Left ventricle myocardium inferior (tissue), 1 donor: ENCODE results near the gene KIF26A. TPM values are rescaled to one million over a fixed set of nuclear protein-coding genes. Genes with fewer than 3 reads are reported as not detected.

Source experiments
- DNase-seq: peaks from one replicate; pipeline ENCODE4 v3.0.0-alpha.2; 2020
- H3K27ac ChIP-seq: fragments of 200-600 bp; replicated peaks from 2 replicates; pipeline ENCODE4 v1.8.0; 2021
- H3K27me3 ChIP-seq: fragments of 200-600 bp; 2 replicates; pipeline ENCODE4 v1.8.0; 2021; ENCODE audit warnings: low read depth
- H3K36me3 ChIP-seq: fragments of 200-600 bp; 2 replicates; pipeline ENCODE4 v1.8.0; 2021
- H3K4me1 ChIP-seq: fragments of 200-600 bp; 2 replicates; pipeline ENCODE4 v1.8.0; 2021
- H3K4me3 ChIP-seq: fragments of 200-600 bp; 2 replicates; pipeline ENCODE4 v1.8.0; 2021; ENCODE audit warnings: mild to moderate bottlenecking, moderate library complexity
- H3K9me3 ChIP-seq: fragments of 200-600 bp; replicated peaks from 2 replicates; pipeline ENCODE4 v1.8.0; 2021
- CTCF ChIP-seq: fragments of 200-600 bp; IDR thresholded peaks from 2 replicates; pipeline ENCODE4 v1.8.0; 2021; ENCODE audit warnings: antibody characterized with exemption, mild to moderate bottlenecking, borderline replicate concordance
- intact Hi-C: fragments of 100-400 bp; cut with micrococcal nuclease; formaldehyde crosslinking; loops from one replicate; pipeline ENCODE4 v1.11.0; 2022
- microRNA-seq: library from miRNA; unstranded; fragments of <30 nt; microRNA quantifications from one replicate; pipeline ENCODE4 v1.2.0, GENCODE V29; 2020
- total RNA-seq: library from RNA; stranded (reverse); fragmentation: NEBNext Ultra II Directional; extraction: Animal tissue kit (Norgen Biotek cat#: 25700); gene quantifications from one replicate; pipeline ENCODE4 v1.2.1, GENCODE V29; 2021
- donor health status: DM: no; HTN: yes; CAD: no; lungs with severe emphysema.

Gene KIF26A
- total RNA-seq, 1 donor from 2014 or later = 6.5 TPM

GRCh38 chr14:104228716-104229533 is 90.5 kb downstream of the KIF26A start:
- Histone ChIP-seq H3K27ac (no peak overlapping the region), H3K4me3 (no peak overlapping the region), H3K9me3 (peaks cover 24% of the 10 kb centered on the region), H3K27me3 (peaks cover 8% of the 10 kb centered on the region), H3K4me1 (peaks cover 20% of the 10 kb centered on the region), H3K36me3 (no peaks in the 10 kb centered on the region)
- no peak for DNase-seq
- intact Hi-C loops = no loop called here
- no peak for TF ChIP-seq CTCF

GRCh38 chr14:104229534-104230055 is 91.2 kb downstream of the KIF26A start:
- Histone ChIP-seq H3K27ac (no peak overlapping the region), H3K9me3 (peaks cover 31% of the 10 kb centered on the region), H3K4me3 (no peak overlapping the region), H3K4me1 (peaks cover 16% of the 10 kb centered on the region), H3K36me3 (no peaks in the 10 kb centered on the region), H3K27me3 (peaks cover 3% of the 10 kb centered on the region)
- intact Hi-C loops = no loop called here
- DNase-seq = no peak
- TF ChIP-seq CTCF = no peak

- DNase-seq = no peak
- TF ChIP-seq CTCF = no peak
- Histone ChIP-seq H3K9me3 (peaks cover 36% of the 10 kb centered on the region), H3K27ac (no peak overlapping the region), H3K4me3 (no peak overlapping the region), H3K4me1 (peaks cover 16% of the 10 kb centered on the region), H3K36me3 (no peaks in the 10 kb centered on the region), H3K27me3 (no peaks in the 10 kb centered on the region)
- intact Hi-C loops = no loop called here
These were observed 91.9 kb downstream of the KIF26A start for GRCh38 chr14:104230119-104230815.

Small RNA genes within 50 kb of the gene (microRNA-seq; reads per million reads assigned to microRNA genes)
- not detected for gene MIR203A
- not detected for gene MIR203B

Other genes with a start within 250 kb of the KIF26A start
- gene TDRD9, start 210.1 kb upstream of the KIF26A start, total RNA-seq = 4.8 TPM
- 30.7 TPM for gene RD3L, start 196.1 kb upstream of the KIF26A start, total RNA-seq
- 27.1 TPM for gene ASPG, start 52.9 kb upstream of the KIF26A start, total RNA-seq